DLD1 (cell line): ENCODE measurements around the gene EDA.

ENCODE experiments used
- in situ Hi-C: cut with HindIII; loops from 2 replicates; pipeline ENCODE4 v1.10.0; 2017; ENCODE audit warnings: low sequenced_read_pairs

Gene EDA

GRCh38 chrX:69615779-69616456 lies at the start of gene EDA:
TSS of gene EDA (plus strand) at chrX:69616113.
- in situ Hi-C loops = no loop called here

GRCh38 chrX:69568828-69569227 lies 47.1 kb upstream of the EDA start:
- in situ Hi-C loops = no loop called here

GRCh38 chrX:69597399-69597798 lies 18.5 kb upstream of the EDA start:
- in situ Hi-C loops = no loop called here

DNA sequence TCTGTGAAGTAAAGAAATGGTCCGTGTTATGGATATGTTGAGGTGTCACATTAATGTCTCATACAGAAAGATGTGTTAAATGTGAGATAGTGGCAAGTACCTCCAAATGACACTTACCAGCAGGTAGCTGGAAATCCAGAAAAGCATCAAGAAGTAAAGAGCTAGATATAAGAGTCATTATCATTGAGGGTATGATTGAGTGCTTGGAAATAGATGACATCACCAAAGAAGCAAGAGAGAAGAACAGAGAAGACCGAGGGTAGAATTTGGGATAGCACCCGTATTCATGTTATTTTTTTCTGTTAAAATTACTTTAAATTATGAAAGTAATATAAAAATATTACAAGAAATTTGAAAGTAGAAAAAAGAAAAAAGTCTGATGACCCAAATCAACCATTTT lies 15.7 kb upstream of the EDA start:
- in situ Hi-C loops = no loop called here

- in situ Hi-C loops = no loop called here
Observed at GRCh38 chrX:69603566-69604194, 12.2 kb upstream of the EDA start.

GRCh38 chrX:69605521-69605920 lies 10.4 kb upstream of the EDA start:
- in situ Hi-C loops = no loop called here

DNA sequence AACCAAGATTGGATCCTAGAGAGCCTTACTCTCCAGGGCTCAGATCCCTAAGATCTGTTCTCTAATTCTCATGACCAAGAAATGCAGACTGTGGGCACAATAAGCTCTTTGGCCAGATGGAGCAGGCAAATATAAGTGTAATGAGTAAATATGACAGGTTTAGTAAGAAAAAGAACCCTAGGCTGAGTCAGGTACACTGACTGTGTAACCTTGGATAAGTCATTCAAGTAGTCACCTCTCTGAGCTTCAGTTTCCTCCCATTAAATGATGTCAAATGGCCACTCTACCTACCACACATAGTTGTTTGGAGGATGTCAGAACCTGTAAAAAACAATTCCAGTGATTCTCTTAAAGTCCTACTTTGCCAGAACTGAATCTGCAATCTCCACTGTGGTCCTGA lies 8.3 kb upstream of the EDA start:
- in situ Hi-C loops = no loop called here

GRCh38 chrX:69613946-69614345 lies 2.0 kb upstream of the EDA start:
- in situ Hi-C loops = no loop called here

DNA sequence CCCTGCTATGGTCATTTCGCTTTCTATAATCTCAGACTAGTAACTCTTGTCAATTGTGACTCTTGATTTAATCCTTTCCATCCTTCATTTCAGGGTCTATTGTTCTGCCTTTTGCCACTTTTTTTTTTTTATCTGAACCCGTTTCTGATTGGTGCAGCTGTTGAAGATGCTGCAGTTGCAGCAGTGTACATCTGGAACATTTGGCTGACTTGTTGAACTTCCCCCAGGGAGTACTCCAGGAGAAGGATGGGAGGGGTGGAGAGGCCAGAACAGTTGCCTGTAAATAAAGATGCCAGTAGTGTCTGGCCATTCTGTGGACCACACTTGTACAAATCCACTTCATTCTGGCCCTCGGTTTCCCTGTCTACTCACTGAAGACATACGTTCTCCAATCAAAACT lies 1.0 kb upstream of the EDA start:
- in situ Hi-C loops = no loop called here

DNA sequence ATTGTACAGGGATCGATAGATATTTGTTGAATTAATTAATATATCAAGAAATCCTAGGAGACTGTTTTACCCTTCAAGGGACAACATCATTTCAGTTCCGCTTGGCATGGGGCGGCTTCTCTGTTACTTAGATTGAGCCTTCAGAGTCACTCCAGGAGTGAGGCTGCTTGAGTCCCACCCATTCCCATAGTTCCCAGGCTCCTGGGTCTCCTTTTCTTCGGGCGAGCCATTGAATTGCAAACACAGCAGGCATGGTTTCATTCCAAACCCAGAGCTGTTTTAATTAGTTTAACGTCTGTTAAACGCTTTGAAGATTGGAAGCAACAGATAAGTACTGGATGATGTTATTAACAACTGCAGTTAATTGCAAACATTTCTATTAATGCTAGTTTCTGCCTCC lies 571 bp upstream of the EDA start:
- in situ Hi-C loops = no loop called here

GRCh38 chrX:69616457-69617203 lies 717 bp downstream of the EDA start:
- in situ Hi-C loops = no loop called here

DNA sequence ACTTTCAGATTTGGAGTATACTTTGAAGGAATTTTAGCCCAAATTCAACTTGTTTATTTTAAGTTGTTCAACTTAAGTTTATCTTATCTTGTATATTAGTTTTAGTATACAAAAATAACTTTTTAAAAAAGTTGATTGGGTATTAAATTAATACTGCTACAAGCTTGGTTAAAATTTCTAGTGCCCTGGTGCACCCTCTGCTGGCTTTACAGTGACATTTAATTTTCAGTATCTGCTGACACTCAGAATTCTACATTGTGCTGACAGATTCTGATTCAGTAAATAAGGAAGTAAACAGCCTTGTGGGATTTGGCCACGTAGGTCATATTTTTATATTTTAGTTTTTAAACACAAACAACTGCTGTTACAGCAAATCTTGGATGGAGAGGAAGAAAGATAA lies 2.9 kb downstream of the EDA start:
- in situ Hi-C loops = no loop called here

GRCh38 chrX:69626129-69626528 lies 10.2 kb downstream of the EDA start:
- in situ Hi-C loops = no loop called here

- in situ Hi-C loops = no loop called here
Observed at GRCh38 chrX:69627744-69628143, 11.8 kb downstream of the EDA start.

DNA sequence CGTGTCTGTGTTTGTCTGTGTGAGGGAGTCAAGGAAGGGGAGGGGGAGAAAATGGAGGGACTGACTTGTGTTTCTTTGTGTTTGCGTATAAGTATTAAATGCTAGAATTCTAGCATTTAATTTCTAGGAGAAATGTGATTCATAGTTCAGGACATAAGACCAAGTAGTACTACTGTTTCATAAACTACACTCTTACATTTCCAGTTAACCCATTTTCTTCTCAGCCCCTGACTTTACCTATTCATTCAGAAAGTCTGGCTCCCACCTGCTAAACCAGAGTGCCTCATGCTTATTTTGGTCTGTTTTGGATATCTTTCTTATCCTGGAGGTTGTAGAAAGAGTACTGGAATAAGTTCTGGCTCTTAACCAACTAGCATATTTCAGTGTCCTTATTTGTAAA lies 14.2 kb downstream of the EDA start:
- in situ Hi-C loops = no loop called here

DNA sequence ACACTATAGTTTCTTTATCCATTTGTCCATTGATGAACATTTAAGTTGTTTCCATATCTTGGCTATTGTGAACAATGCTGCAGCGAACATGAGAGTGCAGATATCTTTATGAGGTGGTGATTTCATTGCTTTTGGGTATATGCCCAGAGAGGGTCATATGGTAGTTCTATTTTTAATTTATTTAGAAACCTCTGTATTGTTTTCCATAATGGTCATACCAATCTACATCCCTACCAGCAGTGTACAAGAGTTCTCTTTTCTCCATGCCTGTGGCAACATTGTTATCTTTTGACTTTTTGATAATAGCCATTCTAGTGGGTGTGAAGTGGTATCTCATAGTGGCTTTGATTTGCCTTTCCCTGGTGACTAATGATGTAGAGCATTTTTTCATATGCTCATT lies 48.8 kb downstream of the EDA start:
- in situ Hi-C loops = no loop called here

DNA sequence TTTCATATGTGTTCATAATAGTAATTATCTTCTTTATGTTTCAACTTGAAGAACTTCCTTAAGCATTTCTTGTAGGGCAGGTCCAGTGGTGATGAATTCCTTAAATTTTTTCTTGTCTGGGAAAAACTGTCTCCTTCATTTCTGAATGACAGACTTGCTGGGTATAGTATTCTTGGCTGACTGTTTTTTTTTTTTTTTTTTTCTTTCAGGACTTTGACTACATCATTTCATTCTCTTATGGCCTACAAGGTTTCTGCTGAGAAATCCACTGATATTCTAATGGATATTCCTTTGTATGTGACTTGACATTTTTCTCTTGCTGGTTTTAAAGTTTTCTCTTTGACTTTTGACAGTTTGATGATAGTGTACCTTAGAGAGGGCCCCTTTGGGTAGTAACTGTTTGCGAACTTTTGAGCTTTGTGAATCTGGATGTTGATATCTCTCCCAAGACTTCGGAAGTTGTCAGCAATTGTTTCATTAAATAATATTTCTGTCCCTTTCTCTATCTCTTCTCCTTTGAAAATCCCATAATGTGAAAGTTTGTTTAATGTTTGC lies 54.2 kb downstream of the EDA start:
- in situ Hi-C loops = no loop called here

GRCh38 chrX:69674891-69675290 lies 59.0 kb downstream of the EDA start:
- in situ Hi-C loops = no loop called here

DNA sequence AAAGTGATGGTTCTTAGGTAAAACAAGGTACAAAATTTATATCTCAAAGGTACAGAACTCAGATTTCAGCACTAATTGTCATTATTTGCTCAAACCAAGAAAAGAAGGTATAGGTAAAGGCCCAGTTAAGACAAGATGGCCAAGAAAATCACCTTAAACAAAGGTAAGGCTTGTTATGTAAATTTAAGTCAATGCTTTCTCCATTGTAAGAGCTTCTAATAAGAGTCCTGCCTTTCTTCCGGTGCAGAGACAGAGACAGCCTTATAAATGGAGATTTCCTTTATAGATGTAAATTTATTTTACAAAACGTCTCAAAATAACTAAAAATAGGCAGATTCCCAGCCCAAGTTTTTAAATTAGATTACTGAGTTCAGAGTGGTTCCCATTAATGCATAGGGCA lies 89.9 kb downstream of the EDA start:
- in situ Hi-C loops = no loop called here

- in situ Hi-C loops = no loop called here
Observed at GRCh38 chrX:69718102-69718501, 102.2 kb downstream of the EDA start.

- in situ Hi-C loops = no loop called here
Observed at GRCh38 chrX:69724307-69724706, 108.4 kb downstream of the EDA start.

GRCh38 chrX:69740317-69740716 lies 124.4 kb downstream of the EDA start:
- in situ Hi-C loops = no loop called here
